ENCODE measurements around the gene SCN3B. TPM values are rescaled to one million over a fixed set of nuclear protein-coding genes. Genes with fewer than 3 reads are reported as not detected.

SCN3B gene
- total and polyA plus RNA-seq, 4 donors: 0.05 to 0.17 (median 0.05) TPM; not detected in 1

GRCh38 chr11:123698546-123699127, 44.2 kb upstream of the SCN3B start:
- TF ChIP-seq EGR1 (IDR thresholded peaks at IDR 0.05; ENCODE audit: low read depth in 2 of 2) (no peak), SP1 (IDR thresholded peaks at IDR 0.05) (no peak), FOXA2 (IDR thresholded peaks at IDR 0.05) (no peak), GABPA (IDR thresholded peaks at IDR 0.05 in 1 of 2, conservative IDR thresholded peaks at IDR 0.05 in 1 of 2) (no peak), HNF4A (conservative IDR thresholded peaks at IDR 0.05) (no peak), FOXA1 (IDR thresholded peaks at IDR 0.05) (no peak), RXRA (IDR thresholded peaks at IDR 0.05) (no peak), YY1 (IDR thresholded peaks at IDR 0.05) (no peak), NR2F2 (IDR thresholded peaks at IDR 0.05) (no peak), RAD21 (IDR thresholded peaks at IDR 0.05) (no peak), JUND (IDR thresholded peaks at IDR 0.05) (no peak), ZBTB33 (IDR thresholded peaks at IDR 0.05) (no peak), HNF4G (IDR thresholded peaks at IDR 0.05) (no peak), CTCF (IDR thresholded peaks at IDR 0.05; ENCODE audit: low read depth, low read length, missing input control) (no peak), REST (IDR thresholded peaks at IDR 0.05) (no peak), TAF1 (conservative IDR thresholded peaks at IDR 0.05) (no peak)
- TF ChIP-seq, protein P1, sequence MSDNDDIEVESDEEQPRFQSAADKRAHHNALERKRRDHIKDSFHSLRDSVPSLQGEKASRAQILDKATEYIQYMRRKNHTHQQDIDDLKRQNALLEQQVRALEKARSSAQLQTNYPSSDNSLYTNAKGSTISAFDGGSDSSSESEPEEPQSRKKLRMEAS (IDR thresholded peaks at IDR 0.05): no peak
- TF ChIP-seq, protein P2, sequence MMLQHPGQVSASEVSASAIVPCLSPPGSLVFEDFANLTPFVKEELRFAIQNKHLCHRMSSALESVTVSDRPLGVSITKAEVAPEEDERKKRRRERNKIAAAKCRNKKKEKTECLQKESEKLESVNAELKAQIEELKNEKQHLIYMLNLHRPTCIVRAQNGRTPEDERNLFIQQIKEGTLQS (IDR thresholded peaks at IDR 0.05): no peak
- no peaks in the 10 kb centered on the region for H3K9me3 ChIP-seq (ENCODE audit: control insufficient read depth in 4 of 4, low read length in 3 of 4)
- no peaks in the 10 kb centered on the region for H3K4me1 ChIP-seq (ENCODE audit: control insufficient read depth in 4 of 4, insufficient read depth in 4 of 4, low read length in 3 of 4)
- no peak overlapping the region for H3K9ac ChIP-seq (ENCODE audit: low read depth in 1 of 2, low read length in 2 of 2)
- H3K27ac ChIP-seq (ENCODE audit: low read depth in 1 of 2, low read length in 2 of 2): no peak overlapping the region
- H3K4me3 ChIP-seq (ENCODE audit: low read depth in 1 of 3, low read length in 3 of 3): no peak overlapping the region
- H3K27me3 ChIP-seq (ENCODE audit: control insufficient read depth in 4 of 4, insufficient read depth in 4 of 4, low read length in 3 of 4): peaks cover 0 to 4% (median 0%) of the 10 kb centered on the region in 4 donors
- DNase-seq (ENCODE audit: low spot score): no peak
- H3K36me3 ChIP-seq (ENCODE audit: control insufficient read depth in 4 of 4, insufficient read depth in 3 of 4, low read depth in 1 of 4, low read length in 3 of 4): no peaks in the 10 kb centered on the region
- WGBS: 37% methylated on average over 2 of the region's 2 CpGs

All from liver (tissue), 9 donors.